Transverse colon (tissue), 4 donors: ENCODE data around the gene EMILIN2. TPM values are rescaled to one million over a fixed set of nuclear protein-coding genes. Genes with fewer than 3 reads are reported as not detected.

Source experiments
- DNase-seq: peaks from one replicate; pipeline ENCODE4 v3.0.0-alpha.2; 2019
- H3K27ac ChIP-seq, 4 donors: fragments of 200-600 bp; sonication (generic); 2 replicates each; pipeline ENCODE4 v1.5.1; 2016 to 2018; ENCODE audit warnings: inconsistent platforms in 4 of 4
- H3K27me3 ChIP-seq: fragments of 200-600 bp; sonication (generic); 2 replicates; pipeline ENCODE4 v1.5.1; 2017; ENCODE audit warnings: inconsistent platforms
- H3K36me3 ChIP-seq, 4 donors: fragments of 200-600 bp; sonication (generic); 2 replicates each; pipeline ENCODE4 v1.5.1; 2017 to 2019; ENCODE audit warnings: inconsistent platforms in 4 of 4
- H3K4me1 ChIP-seq, 4 donors: fragments of 200-600 bp; sonication (generic); 2 replicates each; pipeline ENCODE4 v1.5.1; 2017 to 2020; ENCODE audit warnings: inconsistent platforms in 4 of 4
- H3K4me3 ChIP-seq, 4 donors: fragments of 200-600 bp; sonication (generic); 1 replicate in 1 of 4; 2 replicates in 3 of 4; pipeline versions ENCODE4 v1.5.1 to v1.6.1; 2017 to 2019; ENCODE audit warnings: inconsistent platforms in 4 of 4
- H3K9me3 ChIP-seq, 2 donors: fragments of 200-600 bp; sonication (generic); 2 replicates each; pipeline ENCODE4 v1.5.1; 2017 to 2019; ENCODE audit warnings: inconsistent platforms in 2 of 2
- EP300 ChIP-seq: sonication (generic); formaldehyde crosslinking; IDR thresholded peaks from one replicate; pipeline ENCODE4 v1.6.1; 2017; ENCODE audit warnings: antibody characterized with exemption, low read depth
- POLR2A ChIP-seq: fragments of 450-650 bp; IDR thresholded peaks from one replicate; pipeline ENCODE4 v1.6.1; 2016; ENCODE audit warnings: antibody characterized with exemption, mild to moderate bottlenecking, moderate library complexity
- POLR2AphosphoS5 ChIP-seq, 3 donors: sonication (generic); formaldehyde crosslinking; IDR thresholded peaks; one replicate each; pipeline ENCODE4 v1.6.1; 2016; ENCODE audit warnings: antibody characterized with exemption in 3 of 3
- WGBS, 2 donors: methylation state at CpG; one replicate each; pipeline ENCODE4 v1.1.5; 2018; ENCODE audit warnings: low coverage in 1 of 2; 5-methylcytosine and 5-hydroxymethylcytosine counted together
- in situ Hi-C, 4 donors: fragments of 200-750 bp; cut with MboI; loops; one replicate each; pipeline versions ENCODE4 v1.15.0 to v1.15.1; 2017; ENCODE audit warnings: low sequenced_read_pairs in 3 of 4, low pct_ligation_motif_present in 1 of 4, low pct_unique_long_range_greater_than_20kb in 1 of 4
- intact Hi-C: fragments of 100-400 bp; cut with DNase I; formaldehyde crosslinking; loops from one replicate; pipeline ENCODE4 v1.15.1; 2023; ENCODE audit warnings: low total_unique reads
- total RNA-seq, 4 donors: library from RNA; depleted of rRNA; stranded (reverse); fragments of >200 nt; gene quantifications; one replicate each; pipeline ENCODE4 v1.1.0, GENCODE V29; 2016
- TF ChIP-seq, protein P1 (sequence below), 5 experiments: fragments of 200-600 bp in 3 of 5; fragments of 450-650 bp in 2 of 5; sonication (generic) in 3 of 5; IDR thresholded peaks; 1 replicate in 2 of 5; 2 replicates in 3 of 5; pipeline ENCODE4 v1.5.1; 2016 to 2017; ENCODE audit warnings: antibody characterized with exemption in 5 of 5, inconsistent platforms in 3 of 5, mild to moderate bottlenecking in 2 of 5, moderate library complexity in 1 of 5

Gene EMILIN2
- total RNA-seq, 4 donors from 2014 or later: 12.0 to 145 (median 56.5) TPM

DNA sequence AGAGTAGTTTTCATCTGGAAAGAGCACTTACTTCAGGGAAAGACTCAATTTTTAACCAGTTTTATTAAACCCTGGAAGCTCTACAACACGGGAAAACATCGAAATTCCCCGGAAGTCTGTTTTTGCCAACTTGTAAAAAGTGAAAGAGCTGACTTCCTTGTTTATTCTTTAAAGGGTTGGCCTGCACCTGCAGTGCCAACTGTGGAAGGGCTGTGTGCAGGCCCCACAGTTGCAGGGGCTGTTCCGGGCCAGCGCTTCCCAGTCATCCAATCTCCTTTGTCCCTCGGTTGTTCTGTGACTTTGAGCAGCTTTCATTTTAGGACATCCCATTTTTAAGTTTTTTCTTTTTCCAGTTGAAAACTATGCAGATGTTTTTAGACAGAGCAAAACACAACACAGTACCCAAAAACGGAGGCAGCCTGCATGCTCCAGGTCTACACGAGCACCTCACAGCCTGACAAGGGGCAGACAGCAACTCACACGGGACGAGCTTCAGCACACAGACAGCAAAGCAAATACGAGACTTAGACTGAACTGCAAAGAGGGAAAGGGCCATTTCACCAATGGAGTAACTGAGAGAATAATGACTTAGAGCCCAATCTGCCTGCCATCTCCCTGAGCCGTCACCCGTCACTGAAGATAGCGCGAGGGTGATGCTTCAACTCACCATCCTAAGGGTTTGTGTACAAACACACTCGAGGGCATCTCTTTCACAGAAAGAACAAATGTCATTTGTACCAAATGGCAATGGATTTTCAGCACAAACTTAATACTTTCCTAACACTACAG, 70.6 kb downstream of the EMILIN2 start:
- 51 to 62% methylated on average over 12 to 16 of the region's 16 CpGs for WGBS, 2 donors
- Histone ChIP-seq H3K4me1 (peaks cover 11 to 16% (median 13%) of the 10 kb centered on the region in 4 donors), H3K4me3 (no peak overlapping the region), H3K36me3 (peaks cover 0 to 49% (median 12%) of the 10 kb centered on the region in 4 donors), H3K27ac (peak overlapping the region; percentile 42 to 59 (median 54)), H3K27me3 (no peaks in the 10 kb centered on the region), H3K9me3 (no peaks in the 10 kb centered on the region)
- intact Hi-C loops (no loop called here), in situ Hi-C loops (no loop called here)
- no peak for TF ChIP-seq POLR2AphosphoS5 (IDR thresholded peaks at IDR 0.05)
- no peak for TF ChIP-seq POLR2A
- TF ChIP-seq EP300: no peak
- TF ChIP-seq, protein P1, sequence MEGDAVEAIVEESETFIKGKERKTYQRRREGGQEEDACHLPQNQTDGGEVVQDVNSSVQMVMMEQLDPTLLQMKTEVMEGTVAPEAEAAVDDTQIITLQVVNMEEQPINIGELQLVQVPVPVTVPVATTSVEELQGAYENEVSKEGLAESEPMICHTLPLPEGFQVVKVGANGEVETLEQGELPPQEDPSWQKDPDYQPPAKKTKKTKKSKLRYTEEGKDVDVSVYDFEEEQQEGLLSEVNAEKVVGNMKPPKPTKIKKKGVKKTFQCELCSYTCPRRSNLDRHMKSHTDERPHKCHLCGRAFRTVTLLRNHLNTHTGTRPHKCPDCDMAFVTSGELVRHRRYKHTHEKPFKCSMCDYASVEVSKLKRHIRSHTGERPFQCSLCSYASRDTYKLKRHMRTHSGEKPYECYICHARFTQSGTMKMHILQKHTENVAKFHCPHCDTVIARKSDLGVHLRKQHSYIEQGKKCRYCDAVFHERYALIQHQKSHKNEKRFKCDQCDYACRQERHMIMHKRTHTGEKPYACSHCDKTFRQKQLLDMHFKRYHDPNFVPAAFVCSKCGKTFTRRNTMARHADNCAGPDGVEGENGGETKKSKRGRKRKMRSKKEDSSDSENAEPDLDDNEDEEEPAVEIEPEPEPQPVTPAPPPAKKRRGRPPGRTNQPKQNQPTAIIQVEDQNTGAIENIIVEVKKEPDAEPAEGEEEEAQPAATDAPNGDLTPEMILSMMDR (IDR thresholded peaks at IDR 0.05): no peak
- DNase-seq: no peak

DNA sequence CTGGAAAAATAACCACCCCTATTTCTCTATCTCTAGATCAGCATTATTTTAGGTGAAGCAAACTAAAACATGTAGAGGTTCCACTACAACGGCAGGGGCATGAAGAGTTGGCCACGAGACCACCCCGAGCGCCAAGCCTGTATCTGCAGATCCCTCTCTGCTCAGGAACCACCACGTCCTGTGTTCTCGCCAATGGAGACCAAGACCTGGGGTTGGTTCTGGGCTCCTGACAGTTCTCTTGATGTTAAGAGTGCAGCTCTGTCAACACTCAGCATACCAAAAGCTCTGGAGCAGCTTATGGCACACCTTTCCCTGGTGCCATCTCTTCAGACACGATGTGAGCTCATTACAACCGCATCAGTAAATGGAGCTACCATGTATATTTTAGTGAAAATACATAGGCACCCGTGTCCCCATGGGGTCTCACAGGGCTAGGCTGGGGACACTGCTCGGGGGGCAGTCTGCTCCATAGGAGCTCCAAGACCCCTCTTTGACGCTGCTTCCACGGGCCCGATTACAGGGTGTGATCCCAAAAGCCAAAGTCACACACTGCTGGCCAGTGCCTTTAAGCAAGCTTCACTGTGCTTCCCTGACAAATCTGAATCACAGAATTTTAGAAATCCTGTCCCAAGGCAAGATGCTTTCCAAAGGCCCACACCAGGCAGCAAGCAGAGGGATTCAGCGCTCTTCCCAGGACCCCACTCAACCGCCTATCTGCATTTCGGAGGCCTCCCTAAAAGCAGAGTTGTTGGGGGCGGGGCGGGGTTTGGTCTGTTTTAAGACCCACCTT, 72.2 kb downstream of the EMILIN2 start:
- WGBS, 2 donors: 96 to 100% methylated on average over 3 to 18 of the region's 18 CpGs
- DNase-seq: no peak
- no peaks in the 10 kb centered on the region for H3K9me3 ChIP-seq
- no peaks in the 10 kb centered on the region for H3K27me3 ChIP-seq
- intact Hi-C loops (no loop called here), in situ Hi-C loops (no loop called here)
- H3K4me1 ChIP-seq: peaks cover 11 to 16% (median 13%) of the 10 kb centered on the region in 4 donors
- H3K27ac ChIP-seq: no peak overlapping the region
- TF ChIP-seq, protein P1 (IDR thresholded peaks at IDR 0.05): no peak
- no peak for TF ChIP-seq EP300
- H3K36me3 ChIP-seq: peaks cover 0 to 55% (median 17%) of the 10 kb centered on the region in 4 donors
- no peak overlapping the region for H3K4me3 ChIP-seq

DNA sequence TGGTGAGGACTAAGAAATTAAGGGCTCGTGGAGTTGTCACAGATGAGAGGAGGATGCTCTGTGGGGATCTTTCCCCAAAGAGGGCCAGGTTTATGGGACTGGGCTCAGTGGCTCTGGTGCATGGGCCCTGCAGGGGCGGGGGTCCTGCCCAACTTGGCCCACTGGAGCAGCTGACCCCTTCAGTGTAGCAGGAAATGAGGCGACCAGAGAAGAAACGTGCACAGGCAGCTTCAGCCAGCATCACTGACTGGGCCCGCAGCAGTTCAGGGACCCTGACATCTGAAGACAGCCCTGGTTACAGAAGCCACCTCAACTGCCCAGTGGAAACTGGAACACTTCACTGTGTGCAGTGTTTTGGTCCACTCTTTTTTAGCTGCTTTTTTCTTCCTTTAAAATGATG, 72.8 kb downstream of the EMILIN2 start:
- Histone ChIP-seq H3K27me3 (no peaks in the 10 kb centered on the region), H3K4me1 (peaks cover 9 to 16% (median 13%) of the 10 kb centered on the region in 4 donors), H3K36me3 (peaks cover 0 to 56% (median 18%) of the 10 kb centered on the region in 4 donors), H3K27ac (no peak overlapping the region), H3K4me3 (no peak overlapping the region), H3K9me3 (no peaks in the 10 kb centered on the region)
- TF ChIP-seq EP300 (no peak), POLR2A (no peak), POLR2AphosphoS5 (IDR thresholded peaks at IDR 0.05) (no peak)
- TF ChIP-seq, protein P1 (IDR thresholded peaks at IDR 0.05): no peak
- 78 to 100% methylated on average over 1 to 5 of the region's 5 CpGs for WGBS, 2 donors
- intact Hi-C loops (no loop called here), in situ Hi-C loops (no loop called here)
- DNase-seq: no peak

DNA sequence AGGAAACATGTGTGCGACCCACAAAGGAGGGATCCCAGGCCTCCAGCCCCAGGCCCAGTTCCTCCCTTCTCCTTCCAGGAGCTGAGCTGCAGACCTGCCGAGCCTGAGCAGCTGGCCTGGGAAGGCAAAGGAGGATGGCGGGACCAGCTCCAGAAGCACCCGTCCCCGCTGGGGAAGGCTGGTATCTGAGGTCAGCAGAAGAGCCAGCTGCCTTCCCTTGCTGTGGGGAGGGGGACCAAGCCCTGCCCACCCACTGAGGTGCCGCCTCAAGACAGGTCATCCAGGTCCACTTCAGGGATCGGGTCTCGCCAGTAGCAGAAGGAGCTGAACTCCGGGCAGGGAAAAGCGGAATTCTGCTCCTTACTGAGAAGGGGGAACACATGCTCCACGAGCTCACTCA, 73.2 kb downstream of the EMILIN2 start:
- Histone ChIP-seq H3K4me1 (peaks cover 9 to 16% (median 13%) of the 10 kb centered on the region in 4 donors), H3K4me3 (no peak overlapping the region), H3K27me3 (no peaks in the 10 kb centered on the region), H3K36me3 (peaks cover 0 to 59% (median 19%) of the 10 kb centered on the region in 4 donors), H3K9me3 (no peaks in the 10 kb centered on the region), H3K27ac (no peak overlapping the region)
- 84% methylated on average over 11 of the region's 11 CpGs; no CpG with 5 or more reads in 1 of the 2 donors for WGBS, 2 donors
- TF ChIP-seq, protein P1 (IDR thresholded peaks at IDR 0.05): no peak
- no peak for TF ChIP-seq EP300
- TF ChIP-seq POLR2AphosphoS5 (IDR thresholded peaks at IDR 0.05): no peak
- no peak for TF ChIP-seq POLR2A
- in situ Hi-C loops (no loop called here), intact Hi-C loops (no loop called here)
- DNase-seq: no peak
